ENCODE measurements around the gene DSC3. TPM values are rescaled to one million over a fixed set of nuclear protein-coding genes. Genes with fewer than 3 reads are reported as not detected.

Gene DSC3
- total RNA-seq, 3 donors from 2014 or later (not counting 1 experiment from before 2014, with no cell fraction given): not detected

Other genes with a start within 250 kb of the DSC3 start
- gene DSC2, start 59.7 kb upstream of the DSC3 start, total RNA-seq: under 1 TPM in 2 of 3 donors, not detected in 1; 0.32 to 0.40 TPM
- under 1 TPM in 2 of 3 donors, not detected in 1; 0.05 to 0.50 TPM for gene DSC1, start 120.1 kb upstream of the DSC3 start, total RNA-seq

All from natural killer cell (primary cell).